Adipose tissue (tissue), 3 donors: ENCODE data around the gene CASR. TPM values are rescaled to one million over a fixed set of nuclear protein-coding genes. Genes with fewer than 3 reads are reported as not detected.
"Not testable (repeated sequence)": the region's sequence is repeated elsewhere in the genome, so short reads cannot be mapped to it uniquely, and the experiment has no call there.

Source experiments
- H3K27ac ChIP-seq: one replicate; pipeline ENCODE4 v1.5.1; 2013; ENCODE audit warnings: low read depth, low read length
- WGBS, 3 donors: extraction: QIAGEN DNeasy Blood & Tissue Kit; methylation state at CpG; one replicate each; pipeline ENCODE4 v1.1.7; 2013; 5-methylcytosine and 5-hydroxymethylcytosine counted together
- polyA plus RNA-seq, 3 donors: library from polyadenylated mRNA; stranded (reverse); fragments of 200-250 nt; gene quantifications; one replicate each; pipeline ENCODE4 v1.2.3, GENCODE V29; 2013
- donor health status: healthy with polysubstance abuse.
- donor health status: Bipolar disorder and iron deficiency.
- donor health status: healthy.

Gene CASR
- polyA plus RNA-seq, 3 donors = under 0.01 to 5.0 TPM; not detected in 1

DNA sequence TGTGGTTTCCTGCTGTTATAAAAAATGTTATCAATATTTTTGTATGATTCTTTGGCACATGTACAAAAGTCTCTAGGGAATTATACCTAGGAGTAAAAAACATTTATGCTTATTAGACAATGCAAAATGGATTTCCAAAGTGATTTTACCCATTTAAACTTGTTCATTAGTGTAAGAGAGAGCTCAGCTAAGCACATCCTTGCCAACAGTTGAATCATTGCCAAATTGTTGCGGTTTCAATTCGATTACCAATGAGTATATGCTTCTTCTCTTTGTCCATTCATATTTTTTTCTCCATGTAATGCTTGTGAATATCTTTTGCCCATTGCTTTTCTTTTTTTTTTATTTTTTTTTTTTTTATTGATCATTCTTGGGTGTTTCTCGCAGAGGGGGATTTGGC lies 17.2 kb downstream of the CASR start:
- 65 to 75% (median 71%) methylated on average over 2 to 3 of the region's 3 CpGs for WGBS, 3 donors

DNA sequence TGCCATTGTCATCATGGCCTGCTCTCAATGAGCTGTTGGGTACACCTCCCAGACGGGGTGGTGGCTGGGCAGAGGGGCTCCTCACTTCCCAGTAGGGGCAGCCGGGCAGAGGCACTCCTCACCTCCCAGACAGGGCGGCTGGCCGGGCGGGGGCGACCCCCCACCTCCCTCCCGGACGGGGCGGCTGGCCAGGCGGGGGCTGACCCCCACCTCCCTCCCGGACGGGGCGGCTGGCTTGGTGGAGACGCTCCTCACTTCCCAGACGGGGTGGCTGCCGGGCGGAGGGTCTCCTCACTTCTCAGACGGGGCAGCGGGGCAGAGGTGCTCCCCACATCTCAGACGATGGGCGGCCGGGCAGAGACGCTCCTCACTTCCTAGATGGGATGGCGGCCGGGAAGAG lies 18.0 kb downstream of the CASR start:
- WGBS, 3 donors = 89 to 96% (median 89%) methylated on average over 15 to 21 of the region's 25 CpGs

More for the DNA sequence above, 17.2 kb downstream of the CASR start:
- H3K27ac ChIP-seq = no peak overlapping the region

DNA sequence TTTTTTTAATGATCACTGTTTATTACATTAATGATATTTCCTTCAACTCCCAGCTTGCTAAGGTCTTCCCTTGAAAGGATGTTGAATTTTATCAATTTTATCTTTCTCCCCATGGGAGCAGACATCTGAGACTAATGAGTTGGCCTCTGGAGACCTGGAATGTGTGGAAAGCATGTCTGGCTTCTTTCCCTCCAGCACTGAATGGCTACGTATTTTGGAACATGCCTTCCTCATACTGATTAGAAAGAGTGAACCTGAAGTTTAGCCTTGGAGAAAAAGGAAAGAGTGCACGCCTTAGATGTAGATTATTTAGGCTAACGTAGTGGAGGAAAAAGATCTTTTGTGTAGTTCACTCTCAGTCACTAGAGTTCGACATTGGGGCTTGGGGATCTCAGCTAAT lies 25.1 kb downstream of the CASR start:
- no peak overlapping the region for H3K27ac ChIP-seq
- 51 to 65% (median 62%) methylated on average over 4 of the region's 4 CpGs for WGBS, 3 donors

More for the DNA sequence above, 18.0 kb downstream of the CASR start:
- H3K27ac ChIP-seq = not testable (repeated sequence)

DNA sequence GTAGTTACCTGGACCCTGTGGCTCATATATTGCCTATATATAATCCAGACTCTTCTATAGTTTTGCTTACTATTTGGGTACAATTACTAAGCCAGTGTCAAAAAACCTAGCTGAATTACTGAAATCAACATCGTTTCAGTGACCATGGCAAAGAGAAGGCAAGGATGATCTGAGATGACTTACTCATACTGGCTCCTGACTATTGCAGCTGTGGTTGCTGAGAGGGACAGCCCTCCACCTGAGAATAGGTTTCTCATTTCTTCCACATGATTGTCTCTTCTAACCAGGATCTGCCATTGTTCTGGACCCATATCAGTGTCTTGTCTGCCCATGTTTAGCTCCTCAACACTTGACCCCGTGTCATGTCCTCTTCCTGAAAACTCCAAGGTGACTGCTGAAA lies 30.2 kb downstream of the CASR start:
- no peak overlapping the region for H3K27ac ChIP-seq
- WGBS, 3 donors = 62 to 66% (median 63%) methylated on average over 2 of the region's 2 CpGs

DNA sequence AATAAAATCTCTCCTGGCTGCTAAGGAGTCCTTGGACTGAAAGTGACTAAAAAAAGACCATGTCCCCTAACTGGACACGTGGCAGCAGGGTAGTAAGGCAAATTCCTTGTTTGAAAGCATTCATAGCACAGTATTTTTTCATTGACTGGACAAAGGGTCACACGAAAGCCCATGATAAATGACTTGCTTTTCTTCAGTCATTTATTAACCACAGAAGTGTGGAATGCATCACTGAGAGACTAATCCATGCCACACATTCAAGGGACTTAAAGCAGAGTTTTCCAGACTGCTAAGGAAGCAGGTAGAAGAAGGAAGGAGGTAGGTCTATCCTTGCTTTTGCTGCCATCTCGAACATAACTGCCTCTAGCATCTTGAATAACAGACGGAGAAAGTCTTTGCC lies 31.2 kb downstream of the CASR start:
- WGBS, 3 donors = 33 to 60% (median 54%) methylated on average over 4 of the region's 4 CpGs
- no peak overlapping the region for H3K27ac ChIP-seq

DNA sequence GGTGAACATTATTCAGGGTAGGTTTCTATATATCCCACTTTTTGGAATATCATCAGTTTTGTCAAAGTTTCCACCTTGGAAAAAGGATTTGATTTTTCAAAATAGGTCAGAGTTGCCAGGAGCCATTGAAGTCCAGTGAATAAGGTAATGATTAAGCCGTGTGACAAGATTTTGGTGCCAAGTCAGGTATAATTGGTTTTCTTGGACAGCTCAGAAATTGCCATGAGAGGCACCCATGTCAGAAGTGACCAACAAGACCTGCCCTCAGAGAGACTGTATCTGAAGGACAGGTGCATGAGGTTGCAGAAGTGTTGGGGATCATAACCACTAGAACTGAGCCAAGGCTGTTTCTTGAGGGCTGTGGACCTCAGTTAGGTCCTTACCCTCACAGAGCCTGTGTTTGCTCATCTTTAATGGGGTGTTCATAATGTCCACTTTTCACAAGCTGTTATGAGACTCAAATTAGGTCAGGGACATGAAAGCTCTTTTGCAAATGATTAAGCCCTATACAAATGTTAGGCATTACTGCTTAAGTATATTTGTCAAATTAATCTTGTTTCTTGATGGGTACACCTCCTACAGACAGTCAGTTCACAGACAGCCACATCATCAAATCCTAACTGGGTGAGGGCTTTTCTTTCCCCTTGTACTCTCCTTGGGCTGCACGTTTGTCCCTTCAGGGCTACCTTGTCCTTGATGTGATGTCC lies 32.3 kb downstream of the CASR start:
- 30 to 73% (median 66%) methylated on average over 2 of the region's 2 CpGs for WGBS, 3 donors
- H3K27ac ChIP-seq = no peak overlapping the region

DNA sequence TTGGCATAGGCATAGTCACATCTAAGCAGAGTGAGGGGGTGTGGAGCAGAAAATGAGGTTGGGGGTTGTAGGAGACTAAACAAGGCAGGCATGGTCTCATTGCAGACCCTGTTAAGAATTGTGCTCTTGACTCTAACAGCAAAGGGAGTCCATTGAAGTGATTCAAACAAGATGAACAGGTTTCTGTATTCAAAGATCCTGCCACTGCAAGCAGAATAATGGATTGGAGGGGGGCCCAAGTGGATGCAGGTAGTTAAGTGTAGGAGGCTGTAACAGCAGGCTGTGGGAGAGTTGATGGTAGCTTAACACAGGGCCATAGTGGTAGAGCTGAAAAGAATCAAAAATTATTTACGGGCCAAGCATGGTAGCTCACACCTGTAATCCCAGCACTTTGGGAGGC lies 34.4 kb downstream of the CASR start:
- 86 to 94% (median 88%) methylated on average over 1 of the region's 1 CpG for WGBS, 3 donors
- no peak overlapping the region for H3K27ac ChIP-seq

DNA sequence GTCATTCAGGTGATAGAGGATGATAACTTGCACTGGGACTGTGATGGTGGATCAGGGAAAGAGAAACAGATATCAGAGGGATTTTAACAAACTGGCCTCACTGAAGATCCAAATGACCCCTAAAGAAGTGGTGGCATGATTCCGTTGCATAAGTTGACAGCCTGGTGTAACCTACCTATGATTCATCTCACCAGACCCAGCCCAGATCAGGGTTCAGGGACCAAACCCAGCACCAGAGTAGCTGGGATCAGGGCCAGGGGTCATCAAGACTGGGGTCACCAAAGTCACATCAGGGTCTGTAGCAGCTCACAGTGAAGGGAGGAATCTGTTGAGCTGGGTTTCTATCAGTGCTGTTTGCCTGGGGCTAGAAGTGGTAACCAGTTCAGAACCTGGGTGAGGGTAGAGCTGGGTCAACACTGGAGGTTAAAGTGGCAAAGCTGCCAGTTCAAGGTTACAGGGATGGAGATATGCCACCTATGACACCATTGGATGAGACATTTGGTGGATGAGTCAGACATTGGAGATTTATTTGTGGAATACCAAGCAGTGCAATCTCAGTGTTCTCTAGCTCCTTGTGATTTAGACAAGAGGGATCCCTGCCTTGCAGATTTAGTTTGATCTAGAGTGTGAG lies 35.9 kb downstream of the CASR start:
- H3K27ac ChIP-seq = no peak overlapping the region
- WGBS, 3 donors = 72 to 84% (median 79%) methylated on average over 1 of the region's 1 CpG

DNA sequence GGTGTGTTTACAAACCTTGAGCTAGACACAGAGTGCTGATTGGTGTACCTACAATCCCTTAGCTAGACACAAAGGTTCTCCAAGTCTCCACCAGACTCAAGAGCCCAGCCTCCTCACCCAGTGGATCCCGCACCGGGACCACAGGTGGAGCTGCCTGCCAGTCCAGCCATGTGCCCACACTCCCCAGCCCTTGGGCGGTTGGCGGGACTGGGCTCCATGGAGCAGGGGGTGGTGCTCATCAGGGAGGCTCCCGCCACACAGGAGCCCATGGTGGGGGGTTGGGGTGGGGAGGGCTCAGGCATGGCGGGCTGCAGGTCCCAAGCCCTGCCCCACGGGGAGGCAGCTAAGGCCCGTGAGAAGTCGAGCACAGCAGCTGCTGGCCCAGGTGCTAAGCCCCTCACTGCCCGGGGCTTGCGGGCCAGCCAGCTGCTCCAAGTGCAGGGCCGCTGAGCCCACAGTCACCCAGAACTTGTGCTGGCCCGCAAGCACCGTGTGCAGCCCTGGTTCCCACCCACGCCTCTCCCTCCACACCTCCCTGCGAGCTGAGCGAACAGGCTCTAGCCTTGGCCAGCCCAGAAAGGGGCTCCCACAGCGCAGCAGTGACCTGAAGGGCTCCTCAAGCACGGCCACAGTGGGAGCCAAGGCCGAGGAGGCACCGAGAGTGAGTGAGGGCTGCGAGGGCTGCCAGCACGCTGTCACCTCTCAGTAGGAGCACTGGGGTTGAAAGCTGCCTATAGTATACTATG lies 43.7 kb downstream of the CASR start:
- 93 to 96% (median 94%) methylated on average over 22 to 23 of the region's 23 CpGs for WGBS, 3 donors
- no peak overlapping the region for H3K27ac ChIP-seq

DNA sequence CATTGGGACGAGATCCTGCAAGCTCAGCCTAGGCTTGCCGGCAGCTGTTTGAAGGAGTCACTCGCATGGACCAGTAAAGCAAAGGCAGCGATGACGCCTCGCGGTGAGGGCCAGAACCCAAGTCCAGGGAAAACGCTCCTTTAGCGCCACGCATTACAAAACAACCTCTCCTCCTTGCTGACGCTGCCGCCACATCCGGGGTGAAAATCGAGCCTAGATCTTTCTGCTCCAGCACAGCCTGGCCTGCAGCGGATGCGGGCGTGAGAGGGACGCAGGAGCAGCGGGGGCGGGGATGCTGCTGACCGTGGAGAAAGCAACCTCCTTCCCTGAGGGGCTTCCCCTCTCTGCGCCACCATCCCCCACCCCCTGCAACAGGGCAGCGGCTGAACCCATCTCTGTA lies 46.7 kb downstream of the CASR start:
- no peak overlapping the region for H3K27ac ChIP-seq
- 80 to 83% (median 82%) methylated on average over 23 of the region's 23 CpGs for WGBS, 3 donors

DNA sequence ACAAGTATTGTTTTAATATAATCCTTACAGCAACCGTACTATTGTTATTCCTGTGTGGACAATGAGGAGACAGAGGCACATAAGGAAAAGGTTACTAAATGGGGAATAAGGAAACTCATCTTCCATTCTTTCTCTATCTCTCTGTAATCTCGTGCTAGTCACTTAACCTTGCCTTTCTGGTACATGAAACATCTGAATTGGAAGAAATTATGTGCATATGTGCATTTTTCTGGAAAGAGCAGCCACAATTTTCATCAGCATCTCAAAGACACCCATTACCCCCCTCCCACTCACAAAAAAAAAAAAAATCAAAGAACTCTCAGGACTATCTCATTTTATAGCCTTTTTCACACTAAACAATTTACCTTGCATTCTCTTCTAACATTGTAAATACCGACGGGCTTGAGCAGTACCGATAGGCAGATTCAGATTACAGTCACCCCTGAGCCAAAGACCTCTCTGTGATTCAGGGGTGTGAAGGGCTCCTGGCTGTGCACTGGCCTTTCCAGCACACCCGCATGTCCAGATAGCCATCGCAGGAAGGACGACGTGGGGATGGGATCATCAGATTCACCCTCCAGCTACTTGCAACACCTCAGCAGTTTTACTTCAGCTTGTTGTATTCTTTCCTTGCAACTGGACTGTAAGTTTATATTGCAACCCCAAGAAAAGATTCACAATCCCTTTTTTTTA lies 48.1 kb downstream of the CASR start:
- H3K27ac ChIP-seq = no peak overlapping the region
- WGBS, 3 donors = 49 to 71% (median 66%) methylated on average over 9 of the region's 9 CpGs

DNA sequence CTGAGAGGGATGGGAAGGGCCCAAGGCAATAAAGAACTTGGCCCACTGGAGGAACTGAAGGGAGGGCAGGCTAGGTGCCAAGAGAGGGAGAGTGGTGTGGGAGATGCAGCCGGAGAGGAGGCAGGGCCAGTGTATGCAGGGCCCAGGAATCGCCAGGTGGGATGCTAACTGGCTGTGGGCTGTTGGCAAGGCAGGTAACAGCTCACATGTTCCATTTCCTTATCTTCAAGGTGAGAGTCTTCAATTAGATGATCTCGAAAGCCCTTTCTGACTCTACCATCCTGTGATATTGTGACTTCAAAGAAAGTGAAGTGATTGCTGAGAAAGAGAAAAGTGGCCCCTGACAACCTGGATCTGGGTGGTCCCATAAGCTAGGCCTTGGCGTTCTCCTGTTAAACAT lies 49.0 kb downstream of the CASR start:
- H3K27ac ChIP-seq = no peak overlapping the region
- 50 to 80% (median 70%) methylated on average over 4 of the region's 4 CpGs for WGBS, 3 donors

DNA sequence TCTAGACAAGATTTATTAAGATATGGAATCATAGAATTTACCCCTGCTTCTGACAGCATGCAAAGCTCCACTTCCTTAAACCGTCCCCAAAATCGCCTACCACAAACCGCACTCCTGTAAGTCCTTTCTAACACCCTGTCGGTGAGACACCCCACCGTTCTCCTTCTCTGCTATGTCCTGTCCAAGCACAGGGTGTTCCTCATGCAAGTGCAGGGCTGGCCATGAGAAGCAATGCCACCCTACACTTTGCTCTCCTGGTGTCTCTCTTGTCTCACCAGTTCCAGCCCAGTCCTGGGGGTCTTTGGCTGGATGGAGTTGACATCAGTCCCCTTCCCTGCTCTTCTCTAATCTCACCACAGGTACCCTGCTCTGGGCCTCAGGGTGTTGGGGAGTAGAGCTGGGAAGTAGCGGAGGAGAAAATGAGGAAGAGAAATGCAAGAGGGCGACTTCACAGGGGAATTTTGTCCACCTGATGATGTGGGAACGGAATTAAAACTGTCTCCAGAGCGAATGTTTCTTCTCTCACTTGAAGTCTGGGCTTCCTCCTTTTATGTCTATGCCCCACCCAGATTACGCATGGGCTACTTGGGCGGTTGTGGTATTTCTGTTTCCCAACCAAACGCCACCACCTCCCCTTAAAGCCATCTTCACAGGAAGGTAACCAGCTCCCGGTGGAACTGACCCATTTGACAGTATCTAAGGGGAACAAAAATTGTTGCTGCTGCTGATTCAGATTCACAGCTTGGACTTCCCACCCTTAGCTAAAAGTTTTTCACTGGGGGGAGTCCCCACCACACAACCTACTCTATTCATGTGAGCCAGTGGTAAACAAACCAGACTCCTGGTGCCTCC lies 49.9 kb downstream of the CASR start:
- WGBS, 3 donors = 49 to 94% (median 52%) methylated on average over 13 of the region's 13 CpGs
- H3K27ac ChIP-seq = no peak overlapping the region

DNA sequence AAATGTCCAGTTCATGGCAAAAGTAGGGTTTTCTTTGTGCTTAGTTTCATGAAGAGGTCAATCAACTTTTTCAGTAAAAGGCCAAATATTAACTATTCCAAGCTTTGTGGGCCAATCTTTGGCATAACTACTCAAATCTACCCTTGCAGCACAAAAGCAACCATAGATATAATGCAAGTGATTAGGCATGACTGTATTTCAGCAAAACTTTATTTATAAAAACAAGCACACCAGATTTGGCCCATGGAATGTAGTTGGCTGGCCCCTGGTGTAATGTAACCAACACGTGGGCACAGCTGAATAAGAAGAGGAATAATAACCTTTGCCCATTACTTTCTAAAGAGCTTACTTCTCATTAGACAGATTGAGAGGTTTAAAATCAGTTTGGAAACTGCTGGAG lies 50.6 kb downstream of the CASR start:
- no peak overlapping the region for H3K27ac ChIP-seq
- WGBS, 3 donors = 34 to 61% (median 42%) methylated on average over 1 of the region's 1 CpG

DNA sequence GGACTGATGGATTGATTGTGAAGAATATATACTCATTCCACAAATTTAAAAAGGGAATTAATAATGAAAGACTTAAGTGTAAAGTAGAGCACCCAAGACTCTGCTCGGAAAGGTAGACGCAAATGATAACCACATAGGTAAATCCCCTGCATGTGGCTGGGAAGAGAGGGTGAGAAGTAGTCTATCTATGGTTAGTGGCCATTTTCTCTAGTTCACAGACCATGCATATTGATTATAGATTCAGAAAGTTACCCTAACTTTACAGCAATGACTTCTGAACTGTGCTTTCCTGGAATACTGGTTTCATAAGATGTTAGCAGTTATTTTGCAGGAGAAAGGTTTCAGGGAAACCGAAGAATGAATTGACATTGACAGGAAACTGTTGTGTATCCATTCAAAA lies 51.7 kb downstream of the CASR start:
- no peak overlapping the region for H3K27ac ChIP-seq
- 82 to 89% (median 87%) methylated on average over 3 of the region's 3 CpGs for WGBS, 3 donors

DNA sequence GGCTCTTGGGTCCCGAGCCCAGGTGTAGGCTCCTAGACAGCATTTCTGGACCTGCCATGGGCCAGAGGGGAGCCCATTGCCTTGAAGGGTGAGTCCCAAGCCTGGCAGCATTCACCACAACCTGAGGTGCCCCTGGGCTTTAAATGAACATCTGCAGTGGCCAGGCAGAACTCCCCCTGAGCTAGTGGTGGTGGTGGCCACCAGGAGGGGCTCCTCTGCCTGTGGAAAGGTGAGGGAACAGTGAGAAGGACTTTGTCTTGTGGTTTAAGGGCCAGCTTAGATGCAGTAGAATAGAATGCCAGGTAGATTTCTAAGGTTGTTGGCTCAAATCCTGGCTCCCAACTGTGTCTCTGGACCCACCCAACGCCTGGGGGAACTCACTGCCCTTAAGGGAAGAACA lies 55.6 kb downstream of the CASR start:
- WGBS, 3 donors = 74 to 83% (median 79%) methylated on average over 2 of the region's 2 CpGs
- H3K27ac ChIP-seq = no peak overlapping the region

DNA sequence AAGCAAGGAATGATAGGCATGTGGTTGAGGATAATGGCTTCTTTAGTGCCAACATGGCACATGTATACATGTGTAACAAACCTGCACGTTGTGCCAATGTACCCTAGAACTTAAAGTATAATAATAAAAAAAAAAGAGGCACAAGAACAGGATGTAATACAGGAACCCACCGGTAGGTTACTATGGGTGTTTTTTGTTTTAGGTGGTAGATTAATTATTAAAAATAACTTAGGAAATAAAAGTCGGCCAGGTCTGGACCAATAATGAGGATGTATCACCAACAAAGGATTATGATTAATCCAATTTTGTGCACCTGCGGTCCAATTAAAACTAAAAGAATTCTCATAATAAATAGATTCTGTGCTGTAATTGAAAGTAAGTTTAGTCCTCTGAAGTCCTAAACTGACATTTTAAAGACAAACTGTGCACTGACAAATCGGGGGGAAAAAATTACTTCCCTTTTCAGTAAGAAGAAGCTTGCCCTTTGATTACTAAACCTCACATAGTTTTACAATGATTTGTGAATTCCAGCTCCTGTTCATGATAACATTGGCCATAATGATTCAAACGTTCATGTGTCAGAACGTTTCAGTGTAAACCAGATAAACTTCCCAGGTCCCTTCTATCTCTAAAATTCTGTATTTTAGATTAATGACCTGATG lies 62.2 kb downstream of the CASR start:
- H3K27ac ChIP-seq = no peak overlapping the region
- WGBS, 3 donors = 28 to 37% (median 34%) methylated on average over 7 of the region's 7 CpGs

DNA sequence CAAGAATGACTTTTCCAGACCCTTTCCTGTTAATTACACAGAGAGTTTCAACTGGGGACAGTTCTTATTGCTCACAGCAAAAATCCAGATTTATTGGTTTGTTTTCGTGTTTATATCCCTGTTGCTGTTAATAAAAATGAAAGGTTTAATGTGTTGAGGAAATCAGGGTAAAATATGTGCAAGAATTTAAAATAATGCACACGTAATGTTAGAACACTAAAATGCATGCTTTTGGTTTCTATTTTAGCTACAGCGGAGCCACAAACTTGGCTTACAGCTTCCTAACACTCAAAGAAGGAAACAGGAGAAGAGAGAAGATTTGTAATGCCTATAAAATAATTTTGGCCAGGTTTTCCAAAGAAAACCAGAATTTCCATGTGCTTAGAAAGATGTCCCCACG lies 62.7 kb downstream of the CASR start:
- H3K27ac ChIP-seq = no peak overlapping the region
- WGBS, 3 donors = 20 to 55% (median 20%) methylated on average over 4 of the region's 4 CpGs
